Nephron (organoid): ENCODE results near the gene TXNL4B.

Experiments used
- H3K27ac Mint-ChIP-seq, 3 experiments: 2 replicates each; pipeline ENCODE4 v1.8.0; 2020; ENCODE audit warnings: mixed read lengths in 3 of 3, mild to moderate bottlenecking in 2 of 3, moderate library complexity in 1 of 3
- H3K27me3 Mint-ChIP-seq: 2 replicates; pipeline ENCODE4 v1.8.0; 2021; ENCODE audit warnings: low read depth, mild to moderate bottlenecking, moderate library complexity, mixed read lengths
- H3K36me3 Mint-ChIP-seq: 2 replicates; pipeline ENCODE4 v1.8.0; 2020; ENCODE audit warnings: low read depth, mixed read lengths
- H3K4me1 Mint-ChIP-seq: 2 replicates; pipeline ENCODE4 v1.8.0; 2020; ENCODE audit warnings: mixed read lengths
- H3K4me3 Mint-ChIP-seq, 3 experiments: 2 replicates each; pipeline ENCODE4 v1.8.0; 2020; ENCODE audit warnings: mild to moderate bottlenecking in 3 of 3, mixed read lengths in 3 of 3, moderate library complexity in 2 of 3
- H3K9me3 Mint-ChIP-seq: 2 replicates; pipeline ENCODE4 v1.8.0; 2020; ENCODE audit warnings: mixed read lengths
- TF ChIP-seq, protein P1 (sequence below), 3 experiments: fragments of 200-600 bp; sonication (generic); IDR thresholded peaks; one replicate each; pipeline ENCODE4 v1.5.0; 2021; ENCODE audit warnings: antibody characterized with exemption in 3 of 3; ENCODE audit not compliant: unreplicated experiment in 3 of 3

Gene TXNL4B

DNA sequence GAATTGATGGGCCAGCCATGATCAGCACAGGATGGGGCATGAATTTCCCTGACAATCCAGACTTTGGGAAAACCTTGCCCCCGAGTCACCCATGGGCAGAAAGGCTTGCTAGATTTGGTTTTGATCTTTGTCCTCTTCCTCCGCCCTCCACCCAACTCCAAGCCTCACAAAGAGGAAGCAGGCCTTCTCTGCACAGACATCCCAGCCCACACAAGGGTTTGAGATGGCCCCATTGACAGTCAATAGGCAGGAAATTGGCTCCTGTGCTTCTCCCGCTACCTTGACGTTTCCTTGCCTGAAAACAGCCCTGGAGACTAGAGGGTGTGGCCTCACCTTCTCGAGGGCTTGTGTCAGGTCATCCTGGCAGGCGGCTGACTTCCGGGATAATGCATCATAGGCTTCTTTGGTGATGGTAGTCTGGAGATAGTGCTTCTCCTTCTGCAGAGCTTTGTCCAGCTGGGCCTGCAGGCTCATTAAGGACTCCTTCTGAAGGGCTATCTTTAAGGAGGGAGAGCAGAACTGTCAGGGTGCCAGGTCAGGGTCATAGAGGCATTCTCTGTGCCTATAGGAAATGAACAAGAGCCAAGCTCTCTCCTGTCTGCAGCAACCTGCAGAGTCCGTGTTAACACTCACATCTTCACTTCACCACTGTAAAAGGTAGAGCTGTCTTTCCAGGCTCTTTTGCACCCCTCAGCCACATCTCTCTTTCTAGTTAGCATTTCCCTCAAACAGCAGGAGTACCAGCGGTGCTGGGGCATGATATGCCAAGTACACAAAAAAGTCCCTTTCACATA, 32.4 kb upstream of the TXNL4B start:
- no peak overlapping the region for H3K4me3 Mint-ChIP-seq
- no peaks in the 10 kb centered on the region for H3K9me3 Mint-ChIP-seq
- no peaks in the 10 kb centered on the region for H3K36me3 Mint-ChIP-seq
- TF ChIP-seq, protein P1, sequence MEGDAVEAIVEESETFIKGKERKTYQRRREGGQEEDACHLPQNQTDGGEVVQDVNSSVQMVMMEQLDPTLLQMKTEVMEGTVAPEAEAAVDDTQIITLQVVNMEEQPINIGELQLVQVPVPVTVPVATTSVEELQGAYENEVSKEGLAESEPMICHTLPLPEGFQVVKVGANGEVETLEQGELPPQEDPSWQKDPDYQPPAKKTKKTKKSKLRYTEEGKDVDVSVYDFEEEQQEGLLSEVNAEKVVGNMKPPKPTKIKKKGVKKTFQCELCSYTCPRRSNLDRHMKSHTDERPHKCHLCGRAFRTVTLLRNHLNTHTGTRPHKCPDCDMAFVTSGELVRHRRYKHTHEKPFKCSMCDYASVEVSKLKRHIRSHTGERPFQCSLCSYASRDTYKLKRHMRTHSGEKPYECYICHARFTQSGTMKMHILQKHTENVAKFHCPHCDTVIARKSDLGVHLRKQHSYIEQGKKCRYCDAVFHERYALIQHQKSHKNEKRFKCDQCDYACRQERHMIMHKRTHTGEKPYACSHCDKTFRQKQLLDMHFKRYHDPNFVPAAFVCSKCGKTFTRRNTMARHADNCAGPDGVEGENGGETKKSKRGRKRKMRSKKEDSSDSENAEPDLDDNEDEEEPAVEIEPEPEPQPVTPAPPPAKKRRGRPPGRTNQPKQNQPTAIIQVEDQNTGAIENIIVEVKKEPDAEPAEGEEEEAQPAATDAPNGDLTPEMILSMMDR (IDR thresholded peaks at IDR 0.05; ENCODE audit: unreplicated experiment in 3 of 3): no peak
- H3K27ac Mint-ChIP-seq: peak overlapping the region; percentile 21 to 68 (median 52)
- H3K4me1 Mint-ChIP-seq: peaks cover 8% of the 10 kb centered on the region
- H3K27me3 Mint-ChIP-seq: no peaks in the 10 kb centered on the region

DNA sequence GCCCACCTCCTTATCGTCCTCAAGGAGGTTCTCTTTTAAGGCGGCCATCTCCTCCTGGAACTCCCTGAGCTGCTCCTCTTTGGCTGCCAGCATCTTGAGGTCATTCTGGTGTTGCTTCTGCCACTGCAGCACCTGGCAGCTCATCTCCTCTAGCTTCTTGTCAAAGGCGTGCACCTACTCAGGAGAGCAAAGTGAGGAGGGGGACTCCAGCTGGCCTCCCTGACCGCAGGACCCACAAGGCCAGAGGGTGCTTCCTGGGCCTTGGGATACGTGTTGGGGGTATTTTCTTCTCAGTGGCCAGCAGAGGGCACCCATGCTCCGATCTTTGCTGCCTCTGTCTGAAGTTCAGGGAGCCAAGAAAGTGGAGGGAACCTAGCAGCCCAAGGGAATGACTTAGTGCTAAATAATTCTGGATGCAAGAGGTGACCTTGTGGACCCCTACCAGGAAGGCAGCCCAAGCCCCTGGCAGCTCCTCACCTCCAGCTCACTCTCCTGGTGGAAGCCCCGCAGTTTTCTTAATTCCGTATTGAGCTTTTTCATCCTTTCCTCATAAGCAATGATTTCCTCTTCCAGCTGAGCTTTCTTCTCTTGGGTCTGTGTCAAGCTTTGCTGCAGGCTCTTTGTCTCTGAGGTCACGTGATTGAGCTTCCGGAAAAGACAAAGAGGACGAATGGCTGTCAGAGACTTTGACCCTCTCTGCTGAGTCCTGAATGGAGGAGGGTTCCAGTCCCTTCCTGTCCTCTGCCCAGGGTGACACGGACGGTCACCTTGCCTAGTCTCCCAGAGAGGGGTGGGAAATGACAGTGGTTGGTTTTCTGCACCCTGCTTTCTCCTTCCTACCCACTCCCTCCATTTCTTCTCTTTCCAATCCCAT, 31.6 kb upstream of the TXNL4B start:
- Mint-ChIP-seq H3K27me3 (no peaks in the 10 kb centered on the region), H3K4me1 (peaks cover 8% of the 10 kb centered on the region), H3K36me3 (no peaks in the 10 kb centered on the region), H3K4me3 (no peak overlapping the region), H3K9me3 (no peaks in the 10 kb centered on the region), H3K27ac (peak overlapping the region; percentile 21 to 68 (median 52))
- TF ChIP-seq, protein P1 (IDR thresholded peaks at IDR 0.05; ENCODE audit: unreplicated experiment in 3 of 3): peak; percentile 64 to 76 (median 74)

DNA sequence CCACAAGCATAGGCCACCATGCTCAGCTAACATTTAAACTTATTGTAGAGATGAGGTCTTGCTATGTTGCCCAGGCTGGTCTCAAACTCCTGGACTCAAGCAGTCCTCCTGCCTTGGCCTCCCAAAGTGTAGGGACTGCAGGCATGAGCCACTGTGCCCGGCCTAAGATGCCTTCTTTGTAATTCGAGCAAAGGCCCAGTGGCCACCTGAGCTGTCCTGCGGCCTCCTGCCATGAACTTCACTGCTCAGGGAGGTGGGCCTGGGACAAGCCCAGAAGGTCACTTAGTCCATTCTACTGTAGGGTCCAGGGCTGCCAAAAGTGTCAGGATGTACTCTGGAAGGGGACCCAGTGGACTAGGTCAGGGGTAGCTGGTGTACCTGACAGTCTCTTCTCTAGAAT, 30.7 kb upstream of the TXNL4B start:
- no peaks in the 10 kb centered on the region for H3K27me3 Mint-ChIP-seq
- H3K4me1 Mint-ChIP-seq: peaks cover 8% of the 10 kb centered on the region
- H3K36me3 Mint-ChIP-seq: no peaks in the 10 kb centered on the region
- H3K27ac Mint-ChIP-seq: peak overlapping the region in 1 of 3 experiments; percentile 25
- H3K9me3 Mint-ChIP-seq: no peaks in the 10 kb centered on the region
- H3K4me3 Mint-ChIP-seq: no peak overlapping the region
- TF ChIP-seq, protein P1 (IDR thresholded peaks at IDR 0.05; ENCODE audit: unreplicated experiment in 3 of 3): no peak

DNA sequence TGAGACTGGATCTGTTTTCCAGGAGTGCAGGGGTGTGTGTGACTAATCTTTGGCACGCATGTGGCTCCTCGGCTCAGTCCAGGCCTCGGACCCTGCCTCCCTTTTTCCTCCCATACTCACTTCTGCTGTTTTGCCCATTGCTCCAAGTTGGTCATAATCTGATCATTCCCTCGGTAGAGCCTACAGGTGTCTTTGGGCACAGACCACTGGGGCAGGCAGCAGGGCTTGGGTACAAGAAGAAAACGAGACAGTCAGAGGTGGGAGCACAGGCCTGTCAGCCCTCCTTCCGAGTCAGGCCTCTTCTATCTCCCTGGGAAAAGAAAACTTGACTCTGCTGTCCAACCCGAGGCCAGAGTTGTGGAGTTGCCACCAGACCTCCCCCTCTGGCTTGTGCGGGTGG, 30.0 kb upstream of the TXNL4B start:
- Mint-ChIP-seq H3K36me3 (no peaks in the 10 kb centered on the region), H3K27ac (peak overlapping the region in 1 of 3 experiments; percentile 25), H3K27me3 (no peaks in the 10 kb centered on the region), H3K9me3 (no peaks in the 10 kb centered on the region), H3K4me3 (no peak overlapping the region), H3K4me1 (peaks cover 8% of the 10 kb centered on the region)
- TF ChIP-seq, protein P1 (IDR thresholded peaks at IDR 0.05; ENCODE audit: unreplicated experiment in 3 of 3): no peak

DNA sequence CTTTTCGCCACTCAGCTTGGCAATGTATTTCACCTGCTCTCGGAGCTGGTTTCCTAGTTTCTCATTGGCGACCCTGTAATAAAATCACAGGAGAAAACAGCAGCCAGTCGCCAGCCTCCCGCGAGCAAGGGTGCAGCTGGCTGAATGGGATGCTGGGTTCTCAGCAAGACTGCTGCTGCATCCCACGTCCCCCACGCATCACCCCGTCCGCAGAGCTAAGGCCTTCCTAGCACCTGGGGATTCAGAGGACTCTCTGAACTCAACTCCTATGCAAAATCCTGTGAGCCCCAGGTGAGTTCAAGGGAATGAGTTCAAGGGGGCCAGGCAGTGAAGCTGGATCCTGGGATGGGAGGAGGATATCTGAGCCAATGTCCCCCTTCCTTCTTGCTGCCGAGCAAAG, 29.5 kb upstream of the TXNL4B start:
- TF ChIP-seq, protein P1 (IDR thresholded peaks at IDR 0.05; ENCODE audit: unreplicated experiment in 3 of 3): no peak
- no peak overlapping the region for H3K4me3 Mint-ChIP-seq
- H3K27me3 Mint-ChIP-seq: no peaks in the 10 kb centered on the region
- H3K27ac Mint-ChIP-seq: no peak overlapping the region
- H3K4me1 Mint-ChIP-seq: peaks cover 8% of the 10 kb centered on the region
- no peaks in the 10 kb centered on the region for H3K9me3 Mint-ChIP-seq
- no peaks in the 10 kb centered on the region for H3K36me3 Mint-ChIP-seq
